ELF-1 (cell line): ENCODE data around the gene PTGR1.
A peak's percentile ranks its signal among the peaks of the same experiment; 100 is the strongest.
"Not testable (repeated sequence)": the region's sequence is repeated elsewhere in the genome, so short reads cannot be mapped to it uniquely, and the experiment has no call there.

ENCODE experiments used
- DNase-seq: peaks from one replicate; pipeline ENCODE4 v3.0.0-alpha.2; 2016; ENCODE audit warnings: low read depth, low spot score

PTGR1 gene

GRCh38 chr9:111599092-111599954, at the start of gene PTGR1:
PTGR1 (minus strand) TSS chr9:111599647; CDS start chr9:111597422, 2,225 bp downstream.
- peak; percentile 80 for DNase-seq

GRCh38 chr9:111649016-111649415, 49.6 kb upstream of the PTGR1 start:
- DNase-seq, result no peak

GRCh38 chr9:111648066-111648465, 48.6 kb upstream of the PTGR1 start:
- DNase-seq, result no peak

GRCh38 chr9:111646417-111646816, 47.0 kb upstream of the PTGR1 start:
- no peak for DNase-seq

- no peak for DNase-seq
These were observed 46.4 kb upstream of the PTGR1 start for GRCh38 chr9:111645806-111646205.

- no peak for DNase-seq
These were observed 44.8 kb upstream of the PTGR1 start for GRCh38 chr9:111644195-111644772.

- DNase-seq, result no peak
These were observed 38.0 kb upstream of the PTGR1 start for GRCh38 chr9:111637421-111637950.

- no peak for DNase-seq
These were observed 35.4 kb upstream of the PTGR1 start for GRCh38 chr9:111634860-111635259.

GRCh38 chr9:111633389-111633736, 33.9 kb upstream of the PTGR1 start:
- no peak for DNase-seq

GRCh38 chr9:111632695-111633388, 33.4 kb upstream of the PTGR1 start:
- DNase-seq, result no peak

- DNase-seq, result no peak
These were observed 32.6 kb upstream of the PTGR1 start for GRCh38 chr9:111632060-111632459.

GRCh38 chr9:111631214-111631971, 31.9 kb upstream of the PTGR1 start, which contains the start of gene DNAJC25:
DNAJC25 (plus strand) TSS chr9:111631334; CDS start chr9:111631408, 74 bp downstream.
- DNase-seq, result peak; percentile 99

GRCh38 chr9:111630964-111631213, 31.4 kb upstream of the PTGR1 start:
- DNase-seq, result no peak

- no peak for DNase-seq
These were observed 30.9 kb upstream of the PTGR1 start for GRCh38 chr9:111630182-111630963.

GRCh38 chr9:111628411-111628810, 29.0 kb upstream of the PTGR1 start:
- DNase-seq, result no peak

- DNase-seq, result no peak
These were observed 28.0 kb upstream of the PTGR1 start for GRCh38 chr9:111627260-111627963.

GRCh38 chr9:111622626-111623025, 23.2 kb upstream of the PTGR1 start:
- no peak for DNase-seq

GRCh38 chr9:111621895-111622480, 22.5 kb upstream of the PTGR1 start:
- peak; percentile 38 for DNase-seq

GRCh38 chr9:111617349-111617748, 17.9 kb upstream of the PTGR1 start:
- not testable (repeated sequence) for DNase-seq

- DNase-seq, result no peak
These were observed 16.5 kb upstream of the PTGR1 start for GRCh38 chr9:111615928-111616327.
